ENCODE results near the gene KRTDAP. TPM values are rescaled to one million over a fixed set of nuclear protein-coding genes. Genes with fewer than 3 reads are reported as not detected.

The KRTDAP gene
- total RNA-seq, 1 donor from 2014 or later, result 0.89 TPM

DNA sequence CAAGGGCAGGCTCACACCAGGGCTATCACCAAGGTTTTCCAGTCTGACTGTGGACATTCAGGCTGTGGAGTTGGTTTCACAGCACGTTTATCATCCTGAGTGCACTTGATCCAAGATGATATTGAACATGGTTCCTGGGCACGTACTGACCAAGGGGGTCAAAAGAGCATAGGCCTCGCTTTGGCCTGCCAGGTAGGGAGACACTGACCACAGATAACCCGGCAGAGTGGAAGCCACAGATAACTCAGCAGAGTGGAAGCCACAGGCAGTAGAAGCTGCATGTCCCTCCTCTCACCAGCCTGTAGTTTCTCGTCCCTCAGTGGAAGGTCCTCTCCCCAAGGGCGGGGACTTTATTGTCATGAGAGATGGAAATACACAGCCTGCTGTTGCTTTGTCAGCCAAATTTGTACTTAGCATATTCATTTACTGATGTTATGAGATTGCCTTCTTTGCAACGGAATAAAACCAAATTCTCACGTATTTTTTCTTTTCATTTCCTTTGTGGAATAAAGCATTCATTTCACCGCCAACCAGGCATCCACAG is 8.8 kb upstream of the KRTDAP start:
- intact Hi-C loops (cut with DNase I), result no loop called here
- DNase-seq, result no peak

DNA sequence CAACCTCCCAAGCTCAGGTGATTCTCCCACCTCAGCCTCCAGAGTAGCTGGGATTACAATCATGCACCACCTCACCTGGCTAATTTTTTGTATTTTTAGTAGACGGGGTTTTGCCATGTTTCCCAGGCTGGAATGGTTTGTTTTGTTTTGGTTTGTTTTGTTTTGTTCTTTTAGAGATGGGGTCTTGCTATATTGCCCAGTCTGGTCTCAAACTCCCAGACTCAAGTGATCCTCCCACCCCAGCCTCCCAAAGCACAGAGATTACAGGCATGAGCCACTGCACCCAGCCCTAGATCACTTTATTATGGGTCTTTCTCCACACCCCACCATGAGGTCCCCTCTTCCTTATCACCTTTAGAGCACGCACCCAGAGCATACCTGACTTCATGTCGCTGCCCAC is 8.0 kb upstream of the KRTDAP start:
- intact Hi-C loops (cut with DNase I), result no loop called here
- H3K27me3 ChIP-seq (ENCODE audit: low read depth), result peaks cover 5% of the 10 kb centered on the region
- TF ChIP-seq, protein P1, sequence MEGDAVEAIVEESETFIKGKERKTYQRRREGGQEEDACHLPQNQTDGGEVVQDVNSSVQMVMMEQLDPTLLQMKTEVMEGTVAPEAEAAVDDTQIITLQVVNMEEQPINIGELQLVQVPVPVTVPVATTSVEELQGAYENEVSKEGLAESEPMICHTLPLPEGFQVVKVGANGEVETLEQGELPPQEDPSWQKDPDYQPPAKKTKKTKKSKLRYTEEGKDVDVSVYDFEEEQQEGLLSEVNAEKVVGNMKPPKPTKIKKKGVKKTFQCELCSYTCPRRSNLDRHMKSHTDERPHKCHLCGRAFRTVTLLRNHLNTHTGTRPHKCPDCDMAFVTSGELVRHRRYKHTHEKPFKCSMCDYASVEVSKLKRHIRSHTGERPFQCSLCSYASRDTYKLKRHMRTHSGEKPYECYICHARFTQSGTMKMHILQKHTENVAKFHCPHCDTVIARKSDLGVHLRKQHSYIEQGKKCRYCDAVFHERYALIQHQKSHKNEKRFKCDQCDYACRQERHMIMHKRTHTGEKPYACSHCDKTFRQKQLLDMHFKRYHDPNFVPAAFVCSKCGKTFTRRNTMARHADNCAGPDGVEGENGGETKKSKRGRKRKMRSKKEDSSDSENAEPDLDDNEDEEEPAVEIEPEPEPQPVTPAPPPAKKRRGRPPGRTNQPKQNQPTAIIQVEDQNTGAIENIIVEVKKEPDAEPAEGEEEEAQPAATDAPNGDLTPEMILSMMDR (IDR thresholded peaks at IDR 0.05), result no peak
- ATAC-seq (no peak), DNase-seq (no peak)
- H3K9me3 ChIP-seq, result no peaks in the 10 kb centered on the region
- H3K4me1 ChIP-seq, result peaks cover 8% of the 10 kb centered on the region
- H3K27ac ChIP-seq, result no peak overlapping the region
- no peaks in the 10 kb centered on the region for H3K36me3 ChIP-seq
- H3K4me3 ChIP-seq, result no peak overlapping the region

More for the DNA sequence above, 8.8 kb upstream of the KRTDAP start:
- no peak for ATAC-seq
- H3K4me1 ChIP-seq, result peaks cover 8% of the 10 kb centered on the region
- no peak overlapping the region for H3K4me3 ChIP-seq
- TF ChIP-seq, protein P1 (IDR thresholded peaks at IDR 0.05), result no peak
- H3K36me3 ChIP-seq, result no peaks in the 10 kb centered on the region
- no peaks in the 10 kb centered on the region for H3K9me3 ChIP-seq
- H3K27me3 ChIP-seq (ENCODE audit: low read depth), result peaks cover 3% of the 10 kb centered on the region
- no peak overlapping the region for H3K27ac ChIP-seq

DNA sequence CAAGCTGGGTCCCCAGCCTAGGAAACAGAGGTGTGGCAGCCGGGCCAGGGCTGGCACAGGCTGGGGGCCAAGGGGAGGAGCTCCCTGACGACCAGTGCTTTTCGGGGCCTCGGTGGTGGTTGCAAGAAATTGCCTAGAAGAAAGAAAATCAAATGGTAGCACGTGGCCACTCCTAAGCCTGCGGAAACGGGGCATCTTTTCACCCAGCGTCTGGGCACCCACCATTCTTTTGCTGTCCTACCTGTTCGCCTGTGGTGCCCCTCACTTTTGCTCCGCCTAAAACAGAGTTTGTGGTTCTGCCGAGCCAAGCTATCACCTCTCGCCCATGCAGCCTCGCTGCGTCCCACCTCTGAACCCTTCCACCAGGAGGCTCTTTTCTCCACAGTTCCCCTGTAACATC is 7.1 kb upstream of the KRTDAP start:
- no peaks in the 10 kb centered on the region for H3K9me3 ChIP-seq
- ATAC-seq (no peak), DNase-seq (no peak)
- no peaks in the 10 kb centered on the region for H3K36me3 ChIP-seq
- H3K4me3 ChIP-seq, result no peak overlapping the region
- intact Hi-C loops (cut with DNase I), result no loop called here
- peaks cover 7% of the 10 kb centered on the region for H3K27me3 ChIP-seq (ENCODE audit: low read depth)
- H3K27ac ChIP-seq, result no peak overlapping the region
- TF ChIP-seq, protein P1 (IDR thresholded peaks at IDR 0.05), result no peak
- peaks cover 8% of the 10 kb centered on the region for H3K4me1 ChIP-seq

DNA sequence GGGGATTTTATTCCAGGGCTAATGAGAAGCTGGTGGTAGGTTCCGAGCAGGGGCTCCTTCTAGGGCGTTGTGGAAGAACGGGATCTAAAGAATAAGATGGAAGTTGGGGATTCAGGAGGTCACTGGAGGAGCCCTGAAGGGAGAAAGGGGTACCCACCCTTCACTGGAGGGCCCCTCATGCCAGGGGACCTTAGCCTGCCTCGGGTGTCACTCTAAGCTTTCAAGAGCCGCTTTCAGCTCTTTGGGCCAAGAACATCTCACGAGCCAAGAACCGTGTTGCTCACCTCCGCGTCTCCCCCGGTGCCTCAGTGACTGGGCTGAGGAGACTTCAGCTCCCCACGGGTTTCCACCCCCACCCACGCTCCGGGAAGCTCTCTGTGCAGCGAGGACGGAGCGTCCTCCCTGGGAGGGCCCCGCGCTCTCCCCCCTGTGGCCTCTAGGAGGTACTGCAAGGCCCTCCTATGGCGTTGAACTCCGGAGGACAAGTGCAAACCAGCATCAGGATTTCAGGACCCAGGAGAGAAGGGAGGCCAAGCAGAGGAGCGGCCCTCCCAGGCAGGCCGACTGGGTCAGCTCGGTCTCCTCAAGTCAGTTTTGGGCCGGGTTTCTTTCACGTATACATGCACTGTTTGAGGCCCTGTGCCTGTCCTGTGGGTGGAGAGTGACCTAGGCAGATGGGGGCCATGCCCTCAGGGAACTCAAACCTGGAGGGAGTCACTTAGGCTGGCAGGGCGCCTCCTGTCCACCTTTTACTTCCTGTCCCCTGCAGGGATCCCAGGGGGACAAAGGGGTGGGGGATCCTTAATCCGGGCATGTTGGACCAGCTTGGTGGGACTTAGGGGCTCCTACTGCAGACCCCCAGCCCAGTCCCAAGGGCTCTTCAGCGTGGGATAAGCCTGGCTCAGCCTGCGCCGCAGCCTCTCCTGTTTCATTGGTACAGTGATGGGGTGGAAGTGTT is 5.1 kb upstream of the KRTDAP start:
- H3K4me3 ChIP-seq, result no peak overlapping the region
- DNase-seq (peak; percentile 85), ATAC-seq (peak; percentile 94 to 96)
- H3K36me3 ChIP-seq, result no peaks in the 10 kb centered on the region
- H3K4me1 ChIP-seq, result peaks cover 8% of the 10 kb centered on the region
- peaks cover 10% of the 10 kb centered on the region for H3K27me3 ChIP-seq (ENCODE audit: low read depth)
- TF ChIP-seq, protein P1 (IDR thresholded peaks at IDR 0.05), result peak; percentile 99
- H3K9me3 ChIP-seq, result no peaks in the 10 kb centered on the region
- no peak overlapping the region for H3K27ac ChIP-seq
- intact Hi-C loops (cut with DNase I), result no loop called here

DNA sequence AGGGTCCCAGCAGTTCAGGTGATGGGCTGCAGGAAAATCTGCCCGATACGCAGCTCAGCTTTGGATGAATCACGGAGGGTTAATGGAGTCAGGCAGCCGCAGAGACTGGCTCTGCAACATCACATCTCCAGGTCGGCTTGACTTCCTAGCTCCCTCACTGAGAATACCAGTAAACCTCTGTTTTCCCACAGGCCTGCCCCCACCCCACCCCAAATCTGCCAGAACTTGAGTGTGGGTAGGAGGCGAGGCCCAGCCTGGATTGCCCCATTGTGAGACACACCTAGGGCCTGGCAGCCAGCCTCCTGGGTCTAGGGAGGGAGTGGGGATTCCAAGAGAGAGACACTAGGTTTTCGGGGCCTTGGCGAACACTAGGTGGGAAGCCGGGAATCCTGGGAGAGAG is 3.7 kb upstream of the KRTDAP start:
- Histone ChIP-seq H3K36me3 (no peaks in the 10 kb centered on the region), H3K9me3 (no peaks in the 10 kb centered on the region), H3K27ac (no peak overlapping the region), H3K4me3 (no peak overlapping the region), H3K27me3 (ENCODE audit: low read depth) (peaks cover 10% of the 10 kb centered on the region), H3K4me1 (peaks cover 8% of the 10 kb centered on the region)
- TF ChIP-seq, protein P1 (IDR thresholded peaks at IDR 0.05), result no peak
- no peak for DNase-seq
- intact Hi-C loops (cut with DNase I), result no loop called here
- ATAC-seq, result no peak
